Liver (tissue), 9 donors: Measurements from ENCODE around the gene SLC25A34. TPM values are rescaled to one million over a fixed set of nuclear protein-coding genes. Genes with fewer than 3 reads are reported as not detected.

Source experiments
- DNase-seq: peaks from one replicate; pipeline ENCODE4 v3.0.0-alpha.2; 2017; ENCODE audit warnings: low spot score
- H3K27ac ChIP-seq, 2 donors: one replicate each; pipeline ENCODE4 v1.7.0; 2013; ENCODE audit warnings: inconsistent platforms in 2 of 2, low read length in 2 of 2, control low read depth in 1 of 2, low read depth in 1 of 2, mild to moderate bottlenecking in 1 of 2
- H3K27me3 ChIP-seq, 4 donors: one replicate each; pipeline versions ENCODE4 v1.6.1 to v1.7.0; 2013; ENCODE audit warnings: low read length in 3 of 4, inconsistent platforms in 1 of 4, mild to moderate bottlenecking in 1 of 4, moderate library complexity in 1 of 4; ENCODE audit not compliant: control insufficient read depth in 4 of 4, insufficient read depth in 4 of 4
- H3K36me3 ChIP-seq, 4 donors: one replicate each; pipeline versions ENCODE4 v1.6.1 to v1.7.0; 2013; ENCODE audit warnings: low read length in 3 of 4, mild to moderate bottlenecking in 3 of 4, low read depth in 1 of 4, moderate library complexity in 1 of 4; ENCODE audit not compliant: control insufficient read depth in 4 of 4, insufficient read depth in 3 of 4
- H3K4me1 ChIP-seq, 4 donors: one replicate each; pipeline versions ENCODE4 v1.6.1 to v1.7.0; 2013; ENCODE audit warnings: low read length in 3 of 4, mild to moderate bottlenecking in 3 of 4, moderate library complexity in 1 of 4; ENCODE audit not compliant: control insufficient read depth in 4 of 4, insufficient read depth in 4 of 4
- H3K4me3 ChIP-seq, 3 donors: one replicate each; pipeline versions ENCODE4 v1.6.1 to v1.7.0; 2013; ENCODE audit warnings: low read length in 3 of 3, control low read depth in 1 of 3, low read depth in 1 of 3, mild to moderate bottlenecking in 1 of 3
- H3K9ac ChIP-seq, 2 donors: one replicate each; pipeline ENCODE4 v1.7.0; 2013; ENCODE audit warnings: low read length in 2 of 2, mild to moderate bottlenecking in 2 of 2, moderate library complexity in 2 of 2, control low read depth in 1 of 2, low read depth in 1 of 2
- H3K9me3 ChIP-seq, 4 donors: one replicate each; pipeline versions ENCODE4 v1.6.1 to v1.7.0; 2013; ENCODE audit warnings: low read length in 3 of 4; ENCODE audit not compliant: control insufficient read depth in 4 of 4
- EGR1 ChIP-seq, 2 donors: IDR thresholded peaks; 2 replicates each; pipeline ENCODE4 v1.6.1; 2016 to 2018; ENCODE audit warnings: antibody characterized with exemption in 2 of 2, low read depth in 2 of 2
- FOXA1 ChIP-seq: IDR thresholded peaks from 2 replicates; pipeline ENCODE4 v1.6.1; 2016; ENCODE audit warnings: antibody characterized with exemption
- FOXA2 ChIP-seq: IDR thresholded peaks from 2 replicates; pipeline ENCODE4 v1.6.1; 2016; ENCODE audit warnings: antibody characterized with exemption
- GABPA ChIP-seq, 2 donors: IDR thresholded peaks in 1 of 2; conservative IDR thresholded peaks in 1 of 2; 2 replicates each; pipeline ENCODE4 v1.6.1; 2016; ENCODE audit warnings: antibody characterized with exemption in 2 of 2, mild to moderate bottlenecking in 1 of 2, moderate library complexity in 1 of 2
- HNF4A ChIP-seq, 2 donors: conservative IDR thresholded peaks; 2 replicates each; pipeline ENCODE4 v1.6.1; 2016; ENCODE audit warnings: antibody characterized with exemption in 2 of 2, mild to moderate bottlenecking in 2 of 2
- HNF4G ChIP-seq: IDR thresholded peaks from 2 replicates; pipeline ENCODE4 v1.6.1; 2016; ENCODE audit warnings: antibody characterized with exemption
- JUND ChIP-seq, 2 donors: IDR thresholded peaks; 2 replicates each; pipeline ENCODE4 v1.6.1; 2016; ENCODE audit warnings: antibody characterized with exemption in 2 of 2
- MAX ChIP-seq: IDR thresholded peaks from 2 replicates; pipeline ENCODE4 v1.6.1; 2016; ENCODE audit warnings: antibody characterized with exemption
- NR2F2 ChIP-seq: IDR thresholded peaks from 2 replicates; pipeline ENCODE4 v1.6.1; 2016; ENCODE audit warnings: antibody characterized with exemption
- RAD21 ChIP-seq, 2 donors: IDR thresholded peaks; 2 replicates each; pipeline ENCODE4 v1.6.1; 2016; ENCODE audit warnings: antibody characterized with exemption in 2 of 2, mild to moderate bottlenecking in 2 of 2
- REST ChIP-seq: IDR thresholded peaks from 2 replicates; pipeline ENCODE4 v1.6.1; 2016; ENCODE audit warnings: antibody characterized with exemption, mild to moderate bottlenecking
- RXRA ChIP-seq, 2 donors: IDR thresholded peaks; 2 replicates each; pipeline ENCODE4 v1.6.1; 2017 to 2018; ENCODE audit warnings: antibody characterized with exemption in 2 of 2, mild to moderate bottlenecking in 1 of 2
- SP1 ChIP-seq: IDR thresholded peaks from 2 replicates; pipeline ENCODE4 v1.6.1; 2018; ENCODE audit warnings: antibody characterized with exemption, mild to moderate bottlenecking
- TAF1 ChIP-seq: conservative IDR thresholded peaks from 2 replicates; pipeline ENCODE4 v1.6.1; 2016; ENCODE audit warnings: antibody characterized with exemption, mild to moderate bottlenecking
- YY1 ChIP-seq: IDR thresholded peaks from 2 replicates; pipeline ENCODE4 v1.6.1; 2016; ENCODE audit warnings: antibody characterized with exemption, mild to moderate bottlenecking
- WGBS: extraction: QIAGEN DNeasy Blood & Tissue Kit; methylation state at CpG from one replicate; pipeline ENCODE4 v1.1.7; 2013; 5-methylcytosine and 5-hydroxymethylcytosine counted together
- polyA plus RNA-seq, 2 donors: library from polyadenylated mRNA; stranded (reverse) in 1 of 2; unstranded in 1 of 2; fragments of 200-250 nt in 1 of 2; fragments of >200 nt in 1 of 2; fragmentation: Nextera tagmentation in 1 of 2; extraction: Ambion mirVana in 1 of 2; gene quantifications; one replicate each; pipeline versions ENCODE4 v1.2.1 to v1.2.3, GENCODE V29; 2013 to 2015
- total RNA-seq, 2 donors: library from RNA; depleted of rRNA; stranded (reverse); fragments of >200 nt; gene quantifications; one replicate each; pipeline ENCODE4 v1.2.3, GENCODE V29; 2014
- TF ChIP-seq, protein P1 (sequence below): fragments of 150-350 bp; IDR thresholded peaks from 2 replicates; pipeline ENCODE4 v1.5.1; 2017; ENCODE audit warnings: improper control_type of control experiment, low read depth, low read length; ENCODE audit not compliant: missing input control
- TF ChIP-seq, protein P2 (sequence below): IDR thresholded peaks from 2 replicates; pipeline ENCODE4 v1.6.1; 2016; ENCODE audit warnings: antibody characterized with exemption
- TF ChIP-seq, protein P3 (sequence below): IDR thresholded peaks from 2 replicates; pipeline ENCODE4 v1.6.1; 2016; ENCODE audit warnings: antibody characterized with exemption
- donor health status: healthy.
- donor health status: healthy.
- donor health status: healthy.
- donor health status: healthy.
- donor health status: healthy.

The SLC25A34 gene
- total and polyA plus RNA-seq, 4 donors = 0.79 to 7.3 (median 2.4) TPM

DNA sequence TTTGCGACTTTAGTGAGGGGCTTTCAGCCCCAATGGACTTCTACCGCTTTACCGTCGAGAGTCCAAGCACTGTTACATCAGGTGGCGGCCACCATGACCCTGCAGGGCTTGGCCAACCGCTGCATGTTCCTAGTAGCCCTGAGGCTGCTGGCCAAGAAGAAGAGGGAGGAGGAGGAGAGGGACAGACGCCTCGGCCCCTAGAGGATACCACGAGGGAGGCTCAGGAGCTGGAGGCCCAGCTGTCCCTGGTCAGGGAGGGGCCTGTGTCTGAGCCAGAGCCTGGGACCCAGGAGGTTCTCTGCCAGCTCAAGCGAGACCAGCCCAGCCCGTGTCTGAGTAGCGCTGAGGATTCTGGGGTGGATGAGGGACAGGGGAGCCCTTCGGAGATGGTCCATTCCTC is 8.6 kb upstream of the SLC25A34 start:
- no peak overlapping the region for H3K4me3 ChIP-seq
- no peaks in the 10 kb centered on the region for H3K27me3 ChIP-seq
- no peak overlapping the region for H3K9ac ChIP-seq
- peaks cover 20 to 66% (median 33%) of the 10 kb centered on the region in 4 donors for H3K36me3 ChIP-seq
- WGBS = 93% methylated on average over 13 of the region's 13 CpGs
- no peak overlapping the region for H3K27ac ChIP-seq
- H3K4me1 ChIP-seq = peaks cover 0 to 5% (median 0%) of the 10 kb centered on the region in 4 donors
- TF ChIP-seq REST (no peak), RXRA (IDR thresholded peaks at IDR 0.05) (no peak), EGR1 (IDR thresholded peaks at IDR 0.05; ENCODE audit: low read depth in 2 of 2) (no peak), SP1 (no peak), YY1 (no peak), RAD21 (IDR thresholded peaks at IDR 0.05) (no peak), MAX (no peak), NR2F2 (no peak), HNF4A (conservative IDR thresholded peaks at IDR 0.05) (no peak), FOXA1 (no peak), JUND (IDR thresholded peaks at IDR 0.05) (no peak), GABPA (IDR thresholded peaks at IDR 0.05 in 1 of 2, conservative IDR thresholded peaks at IDR 0.05 in 1 of 2) (no peak), TAF1 (no peak), FOXA2 (no peak), HNF4G (no peak)
- TF ChIP-seq, protein P1, sequence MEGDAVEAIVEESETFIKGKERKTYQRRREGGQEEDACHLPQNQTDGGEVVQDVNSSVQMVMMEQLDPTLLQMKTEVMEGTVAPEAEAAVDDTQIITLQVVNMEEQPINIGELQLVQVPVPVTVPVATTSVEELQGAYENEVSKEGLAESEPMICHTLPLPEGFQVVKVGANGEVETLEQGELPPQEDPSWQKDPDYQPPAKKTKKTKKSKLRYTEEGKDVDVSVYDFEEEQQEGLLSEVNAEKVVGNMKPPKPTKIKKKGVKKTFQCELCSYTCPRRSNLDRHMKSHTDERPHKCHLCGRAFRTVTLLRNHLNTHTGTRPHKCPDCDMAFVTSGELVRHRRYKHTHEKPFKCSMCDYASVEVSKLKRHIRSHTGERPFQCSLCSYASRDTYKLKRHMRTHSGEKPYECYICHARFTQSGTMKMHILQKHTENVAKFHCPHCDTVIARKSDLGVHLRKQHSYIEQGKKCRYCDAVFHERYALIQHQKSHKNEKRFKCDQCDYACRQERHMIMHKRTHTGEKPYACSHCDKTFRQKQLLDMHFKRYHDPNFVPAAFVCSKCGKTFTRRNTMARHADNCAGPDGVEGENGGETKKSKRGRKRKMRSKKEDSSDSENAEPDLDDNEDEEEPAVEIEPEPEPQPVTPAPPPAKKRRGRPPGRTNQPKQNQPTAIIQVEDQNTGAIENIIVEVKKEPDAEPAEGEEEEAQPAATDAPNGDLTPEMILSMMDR = no peak
- TF ChIP-seq, protein P2, sequence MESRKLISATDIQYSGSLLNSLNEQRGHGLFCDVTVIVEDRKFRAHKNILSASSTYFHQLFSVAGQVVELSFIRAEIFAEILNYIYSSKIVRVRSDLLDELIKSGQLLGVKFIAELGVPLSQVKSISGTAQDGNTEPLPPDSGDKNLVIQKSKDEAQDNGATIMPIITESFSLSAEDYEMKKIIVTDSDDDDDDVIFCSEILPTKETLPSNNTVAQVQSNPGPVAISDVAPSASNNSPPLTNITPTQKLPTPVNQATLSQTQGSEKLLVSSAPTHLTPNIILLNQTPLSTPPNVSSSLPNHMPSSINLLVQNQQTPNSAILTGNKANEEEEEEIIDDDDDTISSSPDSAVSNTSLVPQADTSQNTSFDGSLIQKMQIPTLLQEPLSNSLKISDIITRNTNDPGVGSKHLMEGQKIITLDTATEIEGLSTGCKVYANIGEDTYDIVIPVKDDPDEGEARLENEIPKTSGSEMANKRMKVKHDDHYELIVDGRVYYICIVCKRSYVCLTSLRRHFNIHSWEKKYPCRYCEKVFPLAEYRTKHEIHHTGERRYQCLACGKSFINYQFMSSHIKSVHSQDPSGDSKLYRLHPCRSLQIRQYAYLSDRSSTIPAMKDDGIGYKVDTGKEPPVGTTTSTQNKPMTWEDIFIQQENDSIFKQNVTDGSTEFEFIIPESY = no peak
- TF ChIP-seq, protein P3, sequence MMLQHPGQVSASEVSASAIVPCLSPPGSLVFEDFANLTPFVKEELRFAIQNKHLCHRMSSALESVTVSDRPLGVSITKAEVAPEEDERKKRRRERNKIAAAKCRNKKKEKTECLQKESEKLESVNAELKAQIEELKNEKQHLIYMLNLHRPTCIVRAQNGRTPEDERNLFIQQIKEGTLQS = no peak
- DNase-seq = no peak
- no peaks in the 10 kb centered on the region for H3K9me3 ChIP-seq
